VCaP (cell line): ENCODE data around the gene WDR31.

ENCODE experiments used
- H3K27ac ChIP-seq: fragments of 450-650 bp; 2 replicates; pipeline ENCODE4 v1.5.1; 2017
- TF ChIP-seq, protein P1 (sequence below): fragments of 450-650 bp; conservative IDR thresholded peaks from 2 replicates; pipeline ENCODE4 v1.5.1; 2017; ENCODE audit warnings: mild to moderate bottlenecking, moderate library complexity

WDR31 gene

DNA sequence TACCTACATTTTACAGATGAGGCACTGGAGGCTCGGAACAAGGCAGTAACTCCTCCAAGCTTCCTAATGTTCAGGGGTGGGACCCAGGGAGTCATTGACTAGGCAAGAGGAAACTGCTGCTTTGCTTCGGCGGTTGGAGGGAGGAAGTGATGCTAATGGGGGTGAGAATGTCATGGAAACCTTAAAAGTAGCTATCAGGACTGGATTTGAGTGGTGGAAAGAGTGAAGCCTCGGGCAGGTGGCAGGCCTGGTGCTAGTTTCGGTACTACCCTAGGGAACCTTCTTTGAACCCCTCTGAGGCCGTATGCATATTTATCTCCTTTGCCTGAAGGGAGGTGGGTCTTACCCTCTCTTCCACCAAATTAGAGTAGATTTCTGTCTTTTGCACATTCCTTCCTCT lies 10.9 kb upstream of the WDR31 start:
- no peak overlapping the region for H3K27ac ChIP-seq
- TF ChIP-seq, protein P1, sequence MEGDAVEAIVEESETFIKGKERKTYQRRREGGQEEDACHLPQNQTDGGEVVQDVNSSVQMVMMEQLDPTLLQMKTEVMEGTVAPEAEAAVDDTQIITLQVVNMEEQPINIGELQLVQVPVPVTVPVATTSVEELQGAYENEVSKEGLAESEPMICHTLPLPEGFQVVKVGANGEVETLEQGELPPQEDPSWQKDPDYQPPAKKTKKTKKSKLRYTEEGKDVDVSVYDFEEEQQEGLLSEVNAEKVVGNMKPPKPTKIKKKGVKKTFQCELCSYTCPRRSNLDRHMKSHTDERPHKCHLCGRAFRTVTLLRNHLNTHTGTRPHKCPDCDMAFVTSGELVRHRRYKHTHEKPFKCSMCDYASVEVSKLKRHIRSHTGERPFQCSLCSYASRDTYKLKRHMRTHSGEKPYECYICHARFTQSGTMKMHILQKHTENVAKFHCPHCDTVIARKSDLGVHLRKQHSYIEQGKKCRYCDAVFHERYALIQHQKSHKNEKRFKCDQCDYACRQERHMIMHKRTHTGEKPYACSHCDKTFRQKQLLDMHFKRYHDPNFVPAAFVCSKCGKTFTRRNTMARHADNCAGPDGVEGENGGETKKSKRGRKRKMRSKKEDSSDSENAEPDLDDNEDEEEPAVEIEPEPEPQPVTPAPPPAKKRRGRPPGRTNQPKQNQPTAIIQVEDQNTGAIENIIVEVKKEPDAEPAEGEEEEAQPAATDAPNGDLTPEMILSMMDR = no peak

- peak overlapping the region; percentile 68; the same call in 1 of the 2 replicates for H3K27ac ChIP-seq
- TF ChIP-seq, protein P1 = no peak
Observed at GRCh38 chr9:113350107-113350661, 10.1 kb upstream of the WDR31 start.

- H3K27ac ChIP-seq = peak within 1 kb of the TSS; percentile 68
- TF ChIP-seq, protein P1 = no peak
Observed at GRCh38 chr9:113349445-113350094, 9.5 kb upstream of the WDR31 start, which contains the start of gene BSPRY. Gene BSPRY (plus strand): TSS chr9:113349541. CDS start chr9:113349580, 39 bp downstream.

DNA sequence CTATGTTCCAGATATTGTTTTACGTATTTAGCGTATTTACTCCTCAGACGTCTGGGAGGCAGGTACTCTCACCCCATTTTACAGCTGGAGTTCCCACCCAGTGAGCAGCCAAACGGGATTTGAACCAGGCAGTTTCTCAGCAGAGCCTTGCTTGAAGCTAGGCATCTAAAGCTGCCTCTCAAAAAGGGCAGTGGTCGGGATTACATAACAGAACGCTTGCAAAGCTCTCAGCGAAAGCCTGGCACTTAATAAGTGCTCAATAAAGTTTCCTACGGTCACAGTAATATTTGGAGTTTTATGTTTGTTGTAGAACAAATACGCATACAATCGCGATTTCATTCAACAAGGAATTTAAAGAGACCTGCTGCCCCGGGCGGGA lies 9.0 kb upstream of the WDR31 start:
- TF ChIP-seq, protein P1 = no peak
- peak overlapping the region; percentile 68 for H3K27ac ChIP-seq

DNA sequence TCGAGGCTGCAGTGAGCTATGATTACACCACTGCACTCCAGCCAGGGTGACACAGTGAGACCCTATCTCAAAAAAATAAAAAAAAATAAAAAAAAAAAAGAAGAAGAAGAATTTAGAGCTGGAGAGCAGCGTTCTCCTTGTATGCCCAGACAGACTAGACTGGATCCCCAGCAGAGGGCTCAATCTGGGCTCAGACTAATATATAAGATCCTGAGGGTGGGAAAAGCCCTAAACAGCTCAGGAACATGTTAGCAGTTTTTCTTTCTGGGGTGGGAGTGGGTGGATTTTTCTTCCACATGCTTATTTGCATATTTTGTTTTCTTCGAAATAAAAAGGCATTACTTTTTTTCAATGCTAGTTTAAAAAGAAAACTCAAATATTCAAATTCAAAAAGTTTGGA lies 8.4 kb upstream of the WDR31 start:
- H3K27ac ChIP-seq = peak overlapping the region; percentile 68; the same call in 1 of the 2 replicates
- TF ChIP-seq, protein P1 = no peak

- TF ChIP-seq, protein P1 = no peak
- H3K27ac ChIP-seq = no peak overlapping the region
Observed at GRCh38 chr9:113345671-113346070, 5.6 kb upstream of the WDR31 start.

DNA sequence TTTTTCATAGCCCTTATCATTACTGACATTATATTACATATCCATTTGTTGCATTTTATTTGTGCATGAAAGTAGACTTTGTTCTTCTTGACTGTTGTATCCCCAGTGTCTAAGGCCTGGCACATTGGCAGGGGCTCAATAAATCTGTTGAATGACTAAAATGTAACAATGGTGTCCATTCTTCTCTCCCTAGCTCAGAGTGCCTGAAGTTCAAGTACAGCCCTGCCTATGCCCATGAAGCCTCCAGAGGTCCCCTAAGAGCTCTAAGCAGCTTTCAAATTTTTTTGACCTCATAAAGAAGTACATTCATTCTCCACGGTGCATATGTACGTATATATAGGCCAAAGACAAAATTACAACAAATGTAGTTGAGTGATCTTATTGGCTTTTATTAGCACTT lies 5.1 kb upstream of the WDR31 start:
- TF ChIP-seq, protein P1 = no peak
- no peak overlapping the region for H3K27ac ChIP-seq
